ENCODE data around the gene KLHL33. TPM values are rescaled to one million over a fixed set of nuclear protein-coding genes. Genes with fewer than 3 reads are reported as not detected.

KLHL33 gene
- total RNA-seq, 1 donor from 2014 or later, result 0.17 TPM

Other genes starting within 250 kb of the KLHL33 start
- not detected in 2 replicates for gene OR11G2, start 245.3 kb downstream of the KLHL33 start, total RNA-seq
- not detected in 2 replicates for gene OR11H6, start 212.5 kb downstream of the KLHL33 start, total RNA-seq
- gene OR11H7, start 207.2 kb downstream of the KLHL33 start, total RNA-seq, result not detected in 2 replicates
- not detected in 2 replicates for gene OR11H4, start 196.9 kb downstream of the KLHL33 start, total RNA-seq
- gene TTC5, start 130.2 kb downstream of the KLHL33 start, total RNA-seq, result 30.5 and 31.8 TPM in 2 replicates
- gene CCNB1IP1, start 102.9 kb downstream of the KLHL33 start, total RNA-seq, result 30.8 and 33.0 TPM in 2 replicates
- 7.1 and 9.0 TPM in 2 replicates for gene PARP2, start 92.5 kb downstream of the KLHL33 start, total RNA-seq
- gene TEP1, start 22.7 kb downstream of the KLHL33 start, total RNA-seq, result 36.2 and 56.0 TPM in 2 replicates
- gene OSGEP, start 18.6 kb upstream of the KLHL33 start, total RNA-seq, result 30.7 and 86.3 TPM in 2 replicates
- gene APEX1, start 19.1 kb upstream of the KLHL33 start, total RNA-seq, result 63.1 and 83.3 TPM in 2 replicates
- gene PIP4P1, start 25.3 kb upstream of the KLHL33 start, total RNA-seq, result 16.9 and 26.9 TPM in 2 replicates
- 214 and 230 TPM in 2 replicates for gene PNP, start 33.2 kb upstream of the KLHL33 start, total RNA-seq
- gene RNASE10, start 69.4 kb upstream of the KLHL33 start, total RNA-seq, result 0.34 TPM in 1 of 2 replicates, not detected in the other
- gene RNASE9, start 124.9 kb upstream of the KLHL33 start, total RNA-seq, result not detected in 2 replicates
- gene RNASE11, start 151.8 kb upstream of the KLHL33 start, total RNA-seq, result not detected in 2 replicates
- not detected in 2 replicates for gene RNASE12, start 155.2 kb upstream of the KLHL33 start, total RNA-seq
- gene OR6S1, start 205.5 kb upstream of the KLHL33 start, total RNA-seq, result not detected in 2 replicates
- 11.4 and 25.7 TPM in 2 replicates for gene RNASE4, start 248.4 kb upstream of the KLHL33 start, total RNA-seq

Data from dermis blood vessel endothelial cell (primary cell).